Measurements from ENCODE around the gene GGT6. TPM values are rescaled to one million over a fixed set of nuclear protein-coding genes. Genes with fewer than 3 reads are reported as not detected.

The GGT6 gene
- total RNA-seq, 1 experiment from 2014 or later, result not detected

GRCh38 chr17:4573669-4574068, 13.3 kb upstream of the GGT6 start:
- Histone ChIP-seq H3K4me1 (peaks cover 8% of the 10 kb centered on the region), H3K27me3 (replicated peaks; ENCODE audit: control insufficient read depth, insufficient read depth, low read length) (no peaks in the 10 kb centered on the region), H3K36me3 (ENCODE audit: control insufficient read depth, insufficient read depth, low read length) (no peaks in the 10 kb centered on the region), H3K9me3 (no peaks in the 10 kb centered on the region), H3K4me3 (ENCODE audit: low read depth, low read length) (no peak overlapping the region)
- ChIA-PET CTCF (no interaction called here), POLR2A (interaction anchor here (1.0 kb wide), 1 partner anchor 10 kb away, joined by 3 read pairs; the partner anchor contains the start of gene SMTNL2)
- no peak for TF ChIP-seq CTCF (IDR thresholded peaks at IDR 0.05; ENCODE audit: insufficient read depth in 1 of 2, low read depth in 1 of 2, low read length in 1 of 2, severe bottlenecking in 1 of 2, unreplicated experiment in 1 of 2)
- no peaks in the 10 kb centered on the region for H3K27me3 Mint-ChIP-seq (ENCODE audit: insufficient read depth, unreplicated experiment)
- no peak overlapping the region for H3K4me3 Mint-ChIP-seq (ENCODE audit: unreplicated experiment)
- no peaks in the 10 kb centered on the region for H3K9me3 Mint-ChIP-seq (ENCODE audit: unreplicated experiment)
- no peaks in the 10 kb centered on the region for H3K36me3 Mint-ChIP-seq (ENCODE audit: insufficient read depth, unreplicated experiment)
- intact Hi-C loops (cut with micrococcal nuclease; ENCODE audit: unreplicated experiment), result no loop called here
- no TSS peak for BruUV-seq (replicated peaks)
- no peak overlapping the region for H3K27ac Mint-ChIP-seq (ENCODE audit: unreplicated experiment)
- DNase-seq, result no peak
- no peaks in the 10 kb centered on the region for H3K4me1 Mint-ChIP-seq (ENCODE audit: low read depth, unreplicated experiment)

- no peaks in the 10 kb centered on the region for H3K9me3 ChIP-seq
- no peak overlapping the region for H3K4me3 Mint-ChIP-seq (ENCODE audit: unreplicated experiment)
- H3K4me1 Mint-ChIP-seq (ENCODE audit: low read depth, unreplicated experiment), result no peaks in the 10 kb centered on the region
- no peak for TF ChIP-seq CTCF (IDR thresholded peaks at IDR 0.05; ENCODE audit: insufficient read depth in 1 of 2, low read depth in 1 of 2, low read length in 1 of 2, severe bottlenecking in 1 of 2, unreplicated experiment in 1 of 2)
- no peaks in the 10 kb centered on the region for H3K27me3 Mint-ChIP-seq (ENCODE audit: insufficient read depth, unreplicated experiment)
- H3K36me3 ChIP-seq (ENCODE audit: control insufficient read depth, insufficient read depth, low read length), result no peaks in the 10 kb centered on the region
- CTCF ChIA-PET, result no interaction called here
- peaks cover 8% of the 10 kb centered on the region for H3K4me1 ChIP-seq
- no peaks in the 10 kb centered on the region for H3K9me3 Mint-ChIP-seq (ENCODE audit: unreplicated experiment)
- H3K36me3 Mint-ChIP-seq (ENCODE audit: insufficient read depth, unreplicated experiment), result no peaks in the 10 kb centered on the region
- POLR2A ChIA-PET, result no interaction called here
- no peak for DNase-seq
- no peak overlapping the region for H3K27ac Mint-ChIP-seq (ENCODE audit: unreplicated experiment)
- intact Hi-C loops (cut with micrococcal nuclease; ENCODE audit: unreplicated experiment), result no loop called here
- no TSS peak for BruUV-seq (replicated peaks)
- no peaks in the 10 kb centered on the region for H3K27me3 ChIP-seq (replicated peaks; ENCODE audit: control insufficient read depth, insufficient read depth, low read length)
- H3K4me3 ChIP-seq (ENCODE audit: low read depth, low read length), result no peak overlapping the region
Observed at GRCh38 chr17:4573115-4573514, 12.7 kb upstream of the GGT6 start.

GRCh38 chr17:4572131-4572530, 11.8 kb upstream of the GGT6 start:
- Mint-ChIP-seq H3K9me3 (ENCODE audit: unreplicated experiment) (no peaks in the 10 kb centered on the region), H3K36me3 (ENCODE audit: insufficient read depth, unreplicated experiment) (no peaks in the 10 kb centered on the region), H3K27ac (ENCODE audit: unreplicated experiment) (no peak overlapping the region), H3K27me3 (ENCODE audit: insufficient read depth, unreplicated experiment) (no peaks in the 10 kb centered on the region), H3K4me3 (ENCODE audit: unreplicated experiment) (no peak overlapping the region), H3K4me1 (ENCODE audit: low read depth, unreplicated experiment) (no peaks in the 10 kb centered on the region)
- Histone ChIP-seq H3K27me3 (replicated peaks; ENCODE audit: control insufficient read depth, insufficient read depth, low read length) (no peaks in the 10 kb centered on the region), H3K36me3 (ENCODE audit: control insufficient read depth, insufficient read depth, low read length) (no peaks in the 10 kb centered on the region), H3K4me1 (peaks cover 5% of the 10 kb centered on the region), H3K4me3 (ENCODE audit: low read depth, low read length) (no peak overlapping the region), H3K9me3 (no peaks in the 10 kb centered on the region)
- POLR2A ChIA-PET, result no interaction called here
- intact Hi-C loops (cut with micrococcal nuclease; ENCODE audit: unreplicated experiment), result no loop called here
- BruUV-seq (replicated peaks), result no TSS peak
- no peak for DNase-seq
- CTCF ChIA-PET, result no interaction called here
- no peak for TF ChIP-seq CTCF (IDR thresholded peaks at IDR 0.05; ENCODE audit: insufficient read depth in 1 of 2, low read depth in 1 of 2, low read length in 1 of 2, severe bottlenecking in 1 of 2, unreplicated experiment in 1 of 2)

All from Caco-2 (cell line).